ENCODE data around the gene KITLG.

KITLG gene

GRCh38 chr12:88604646-88605045 is 24.4 kb upstream of the KITLG start:
- Histone ChIP-seq H3K4me3 (ENCODE audit: low read depth in 1 of 5, low read length in 5 of 5) (no peak overlapping the region), H3K9me3 (ENCODE audit: control insufficient read depth in 5 of 5, low read length in 5 of 5) (peaks cover 0 to under 1% (median 0%) of the 10 kb centered on the region in 5 donors), H3K4me1 (ENCODE audit: control insufficient read depth in 5 of 5, insufficient read depth in 5 of 5, low read length in 5 of 5) (no peaks in the 10 kb centered on the region), H3K9ac (ENCODE audit: low read length in 5 of 5) (no peak overlapping the region), H3K27ac (ENCODE audit: low read depth, low read length) (no peak overlapping the region), H3K27me3 (ENCODE audit: control insufficient read depth in 5 of 5, insufficient read depth in 4 of 5, low read length in 5 of 5) (no peaks in the 10 kb centered on the region), H3K36me3 (ENCODE audit: control insufficient read depth in 5 of 5, insufficient read depth in 5 of 5, low read length in 5 of 5) (no peaks in the 10 kb centered on the region)

GRCh38 chr12:88600272-88600671 is 20.0 kb upstream of the KITLG start:
- no peak overlapping the region for H3K9ac ChIP-seq (ENCODE audit: low read length in 5 of 5)
- H3K4me3 ChIP-seq (ENCODE audit: low read depth in 1 of 5, low read length in 5 of 5) = no peak overlapping the region
- H3K27ac ChIP-seq (ENCODE audit: low read depth, low read length) = no peak overlapping the region
- H3K9me3 ChIP-seq (ENCODE audit: control insufficient read depth in 5 of 5, low read length in 5 of 5) = no peaks in the 10 kb centered on the region
- no peaks in the 10 kb centered on the region for H3K4me1 ChIP-seq (ENCODE audit: control insufficient read depth in 5 of 5, insufficient read depth in 5 of 5, low read length in 5 of 5)
- no peaks in the 10 kb centered on the region for H3K36me3 ChIP-seq (ENCODE audit: control insufficient read depth in 5 of 5, insufficient read depth in 5 of 5, low read length in 5 of 5)
- H3K27me3 ChIP-seq (ENCODE audit: control insufficient read depth in 5 of 5, insufficient read depth in 4 of 5, low read length in 5 of 5) = no peaks in the 10 kb centered on the region

- no peaks in the 10 kb centered on the region for H3K27me3 ChIP-seq (ENCODE audit: control insufficient read depth in 5 of 5, insufficient read depth in 4 of 5, low read length in 5 of 5)
- H3K4me3 ChIP-seq (ENCODE audit: low read depth in 1 of 5, low read length in 5 of 5) = no peak overlapping the region
- no peak overlapping the region for H3K27ac ChIP-seq (ENCODE audit: low read depth, low read length)
- no peaks in the 10 kb centered on the region for H3K4me1 ChIP-seq (ENCODE audit: control insufficient read depth in 5 of 5, insufficient read depth in 5 of 5, low read length in 5 of 5)
- H3K9me3 ChIP-seq (ENCODE audit: control insufficient read depth in 5 of 5, low read length in 5 of 5) = no peaks in the 10 kb centered on the region
- H3K36me3 ChIP-seq (ENCODE audit: control insufficient read depth in 5 of 5, insufficient read depth in 5 of 5, low read length in 5 of 5) = no peaks in the 10 kb centered on the region
- no peak overlapping the region for H3K9ac ChIP-seq (ENCODE audit: low read length in 5 of 5)
Observed at GRCh38 chr12:88597365-88597764, 17.1 kb upstream of the KITLG start.

GRCh38 chr12:88595697-88596096 is 15.4 kb upstream of the KITLG start:
- no peak overlapping the region for H3K4me3 ChIP-seq (ENCODE audit: low read depth in 1 of 5, low read length in 5 of 5)
- H3K27ac ChIP-seq (ENCODE audit: low read depth, low read length) = no peak overlapping the region
- H3K9me3 ChIP-seq (ENCODE audit: control insufficient read depth in 5 of 5, low read length in 5 of 5) = no peaks in the 10 kb centered on the region
- no peaks in the 10 kb centered on the region for H3K27me3 ChIP-seq (ENCODE audit: control insufficient read depth in 5 of 5, insufficient read depth in 4 of 5, low read length in 5 of 5)
- H3K4me1 ChIP-seq (ENCODE audit: control insufficient read depth in 5 of 5, insufficient read depth in 5 of 5, low read length in 5 of 5) = no peaks in the 10 kb centered on the region
- H3K9ac ChIP-seq (ENCODE audit: low read length in 5 of 5) = no peak overlapping the region
- H3K36me3 ChIP-seq (ENCODE audit: control insufficient read depth in 5 of 5, insufficient read depth in 5 of 5, low read length in 5 of 5) = no peaks in the 10 kb centered on the region

GRCh38 chr12:88594780-88595179 is 14.5 kb upstream of the KITLG start:
- no peak overlapping the region for H3K27ac ChIP-seq (ENCODE audit: low read depth, low read length)
- H3K36me3 ChIP-seq (ENCODE audit: control insufficient read depth in 5 of 5, insufficient read depth in 5 of 5, low read length in 5 of 5) = no peaks in the 10 kb centered on the region
- no peak overlapping the region for H3K9ac ChIP-seq (ENCODE audit: low read length in 5 of 5)
- H3K27me3 ChIP-seq (ENCODE audit: control insufficient read depth in 5 of 5, insufficient read depth in 4 of 5, low read length in 5 of 5) = no peaks in the 10 kb centered on the region
- no peaks in the 10 kb centered on the region for H3K4me1 ChIP-seq (ENCODE audit: control insufficient read depth in 5 of 5, insufficient read depth in 5 of 5, low read length in 5 of 5)
- no peaks in the 10 kb centered on the region for H3K9me3 ChIP-seq (ENCODE audit: control insufficient read depth in 5 of 5, low read length in 5 of 5)
- H3K4me3 ChIP-seq (ENCODE audit: low read depth in 1 of 5, low read length in 5 of 5) = no peak overlapping the region

GRCh38 chr12:88591343-88591742 is 11.1 kb upstream of the KITLG start:
- no peaks in the 10 kb centered on the region for H3K27me3 ChIP-seq (ENCODE audit: control insufficient read depth in 5 of 5, insufficient read depth in 4 of 5, low read length in 5 of 5)
- no peak overlapping the region for H3K4me3 ChIP-seq (ENCODE audit: low read depth in 1 of 5, low read length in 5 of 5)
- no peaks in the 10 kb centered on the region for H3K36me3 ChIP-seq (ENCODE audit: control insufficient read depth in 5 of 5, insufficient read depth in 5 of 5, low read length in 5 of 5)
- H3K9ac ChIP-seq (ENCODE audit: low read length in 5 of 5) = no peak overlapping the region
- peaks cover 0 to 9% (median 6%) of the 10 kb centered on the region in 5 donors for H3K9me3 ChIP-seq (ENCODE audit: control insufficient read depth in 5 of 5, low read length in 5 of 5)
- no peak overlapping the region for H3K27ac ChIP-seq (ENCODE audit: low read depth, low read length)
- no peaks in the 10 kb centered on the region for H3K4me1 ChIP-seq (ENCODE audit: control insufficient read depth in 5 of 5, insufficient read depth in 5 of 5, low read length in 5 of 5)

- Histone ChIP-seq H3K4me3 (ENCODE audit: low read depth in 1 of 5, low read length in 5 of 5) (no peak overlapping the region), H3K27ac (ENCODE audit: low read depth, low read length) (no peak overlapping the region), H3K9me3 (ENCODE audit: control insufficient read depth in 5 of 5, low read length in 5 of 5) (peaks cover 0 to 12% (median 8%) of the 10 kb centered on the region in 5 donors), H3K27me3 (ENCODE audit: control insufficient read depth in 5 of 5, insufficient read depth in 4 of 5, low read length in 5 of 5) (no peaks in the 10 kb centered on the region), H3K9ac (ENCODE audit: low read length in 5 of 5) (no peak overlapping the region), H3K4me1 (ENCODE audit: control insufficient read depth in 5 of 5, insufficient read depth in 5 of 5, low read length in 5 of 5) (no peaks in the 10 kb centered on the region), H3K36me3 (ENCODE audit: control insufficient read depth in 5 of 5, insufficient read depth in 5 of 5, low read length in 5 of 5) (no peaks in the 10 kb centered on the region)
Observed at GRCh38 chr12:88590851-88591250, 10.6 kb upstream of the KITLG start.

- Histone ChIP-seq H3K9me3 (ENCODE audit: control insufficient read depth in 5 of 5, low read length in 5 of 5) (peaks cover 0 to 12% (median 8%) of the 10 kb centered on the region in 5 donors), H3K4me3 (ENCODE audit: low read depth in 1 of 5, low read length in 5 of 5) (no peak overlapping the region), H3K27me3 (ENCODE audit: control insufficient read depth in 5 of 5, insufficient read depth in 4 of 5, low read length in 5 of 5) (no peaks in the 10 kb centered on the region), H3K4me1 (ENCODE audit: control insufficient read depth in 5 of 5, insufficient read depth in 5 of 5, low read length in 5 of 5) (peaks cover 0 to 10% (median 8%) of the 10 kb centered on the region in 5 donors), H3K27ac (ENCODE audit: low read depth, low read length) (no peak overlapping the region), H3K36me3 (ENCODE audit: control insufficient read depth in 5 of 5, insufficient read depth in 5 of 5, low read length in 5 of 5) (no peaks in the 10 kb centered on the region), H3K9ac (ENCODE audit: low read length in 5 of 5) (no peak overlapping the region)
Observed at GRCh38 chr12:88585077-88585476, 4.8 kb upstream of the KITLG start.

- Histone ChIP-seq H3K27ac (ENCODE audit: low read depth, low read length) (peak overlapping the region; percentile 76), H3K9me3 (ENCODE audit: control insufficient read depth in 5 of 5, low read length in 5 of 5) (no peaks in the 10 kb centered on the region), H3K27me3 (ENCODE audit: control insufficient read depth in 5 of 5, insufficient read depth in 4 of 5, low read length in 5 of 5) (no peaks in the 10 kb centered on the region), H3K4me1 (ENCODE audit: control insufficient read depth in 5 of 5, insufficient read depth in 5 of 5, low read length in 5 of 5) (peaks cover 0 to 39% (median 27%) of the 10 kb centered on the region in 5 donors), H3K36me3 (ENCODE audit: control insufficient read depth in 5 of 5, insufficient read depth in 5 of 5, low read length in 5 of 5) (no peaks in the 10 kb centered on the region), H3K4me3 (ENCODE audit: low read depth in 1 of 5, low read length in 5 of 5) (peak overlapping the region; percentile 88 to 96 (median 92)), H3K9ac (ENCODE audit: low read length in 5 of 5) (peak overlapping the region; percentile 56 to 76 (median 70))
Observed at GRCh38 chr12:88579601-88580050, 645 bp downstream of the KITLG start.

- no peaks in the 10 kb centered on the region for H3K9me3 ChIP-seq (ENCODE audit: control insufficient read depth in 5 of 5, low read length in 5 of 5)
- H3K27me3 ChIP-seq (ENCODE audit: control insufficient read depth in 5 of 5, insufficient read depth in 4 of 5, low read length in 5 of 5) = no peaks in the 10 kb centered on the region
- no peaks in the 10 kb centered on the region for H3K36me3 ChIP-seq (ENCODE audit: control insufficient read depth in 5 of 5, insufficient read depth in 5 of 5, low read length in 5 of 5)
- H3K9ac ChIP-seq (ENCODE audit: low read length in 5 of 5) = peak overlapping the region in 4 of 5 donors; percentile 56 to 76 (median 70)
- H3K4me3 ChIP-seq (ENCODE audit: low read depth in 1 of 5, low read length in 5 of 5) = peak overlapping the region; percentile 88 to 96 (median 92)
- peak overlapping the region; percentile 76 for H3K27ac ChIP-seq (ENCODE audit: low read depth, low read length)
- peaks cover 2 to 44% (median 27%) of the 10 kb centered on the region in 5 donors for H3K4me1 ChIP-seq (ENCODE audit: control insufficient read depth in 5 of 5, insufficient read depth in 5 of 5, low read length in 5 of 5)
Observed at GRCh38 chr12:88579161-88579517, 1.1 kb downstream of the KITLG start.

Measured in subcutaneous abdominal adipose tissue (tissue), 5 donors.